Liver (tissue), 9 donors: ENCODE measurements around the gene PTMA. TPM values are rescaled to one million over a fixed set of nuclear protein-coding genes. Genes with fewer than 3 reads are reported as not detected.

Experiments
- DNase-seq: peaks from one replicate; pipeline ENCODE4 v3.0.0-alpha.2; 2017; ENCODE audit warnings: low spot score
- H3K27ac ChIP-seq, 2 donors: one replicate each; pipeline ENCODE4 v1.7.0; 2013; ENCODE audit warnings: inconsistent platforms in 2 of 2, low read length in 2 of 2, control low read depth in 1 of 2, low read depth in 1 of 2, mild to moderate bottlenecking in 1 of 2
- H3K27me3 ChIP-seq, 4 donors: one replicate each; pipeline versions ENCODE4 v1.6.1 to v1.7.0; 2013; ENCODE audit warnings: low read length in 3 of 4, inconsistent platforms in 1 of 4, mild to moderate bottlenecking in 1 of 4, moderate library complexity in 1 of 4; ENCODE audit not compliant: control insufficient read depth in 4 of 4, insufficient read depth in 4 of 4
- H3K36me3 ChIP-seq, 4 donors: one replicate each; pipeline versions ENCODE4 v1.6.1 to v1.7.0; 2013; ENCODE audit warnings: low read length in 3 of 4, mild to moderate bottlenecking in 3 of 4, low read depth in 1 of 4, moderate library complexity in 1 of 4; ENCODE audit not compliant: control insufficient read depth in 4 of 4, insufficient read depth in 3 of 4
- H3K4me1 ChIP-seq, 4 donors: one replicate each; pipeline versions ENCODE4 v1.6.1 to v1.7.0; 2013; ENCODE audit warnings: low read length in 3 of 4, mild to moderate bottlenecking in 3 of 4, moderate library complexity in 1 of 4; ENCODE audit not compliant: control insufficient read depth in 4 of 4, insufficient read depth in 4 of 4
- H3K4me3 ChIP-seq, 3 donors: one replicate each; pipeline versions ENCODE4 v1.6.1 to v1.7.0; 2013; ENCODE audit warnings: low read length in 3 of 3, control low read depth in 1 of 3, low read depth in 1 of 3, mild to moderate bottlenecking in 1 of 3
- H3K9ac ChIP-seq, 2 donors: one replicate each; pipeline ENCODE4 v1.7.0; 2013; ENCODE audit warnings: low read length in 2 of 2, mild to moderate bottlenecking in 2 of 2, moderate library complexity in 2 of 2, control low read depth in 1 of 2, low read depth in 1 of 2
- H3K9me3 ChIP-seq, 4 donors: one replicate each; pipeline versions ENCODE4 v1.6.1 to v1.7.0; 2013; ENCODE audit warnings: low read length in 3 of 4; ENCODE audit not compliant: control insufficient read depth in 4 of 4
- ATF3 ChIP-seq: IDR thresholded peaks from 2 replicates; pipeline ENCODE4 v1.6.1; 2016; ENCODE audit warnings: antibody characterized with exemption
- EGR1 ChIP-seq, 2 donors: IDR thresholded peaks; 2 replicates each; pipeline ENCODE4 v1.6.1; 2016 to 2018; ENCODE audit warnings: antibody characterized with exemption in 2 of 2, low read depth in 2 of 2
- FOXA1 ChIP-seq: IDR thresholded peaks from 2 replicates; pipeline ENCODE4 v1.6.1; 2016; ENCODE audit warnings: antibody characterized with exemption
- FOXA2 ChIP-seq: IDR thresholded peaks from 2 replicates; pipeline ENCODE4 v1.6.1; 2016; ENCODE audit warnings: antibody characterized with exemption
- GABPA ChIP-seq, 2 donors: IDR thresholded peaks in 1 of 2; conservative IDR thresholded peaks in 1 of 2; 2 replicates each; pipeline ENCODE4 v1.6.1; 2016; ENCODE audit warnings: antibody characterized with exemption in 2 of 2, mild to moderate bottlenecking in 1 of 2, moderate library complexity in 1 of 2
- HNF4A ChIP-seq, 2 donors: conservative IDR thresholded peaks; 2 replicates each; pipeline ENCODE4 v1.6.1; 2016; ENCODE audit warnings: antibody characterized with exemption in 2 of 2, mild to moderate bottlenecking in 2 of 2
- HNF4G ChIP-seq: IDR thresholded peaks from 2 replicates; pipeline ENCODE4 v1.6.1; 2016; ENCODE audit warnings: antibody characterized with exemption
- JUND ChIP-seq, 2 donors: IDR thresholded peaks; 2 replicates each; pipeline ENCODE4 v1.6.1; 2016; ENCODE audit warnings: antibody characterized with exemption in 2 of 2
- MAX ChIP-seq: IDR thresholded peaks from 2 replicates; pipeline ENCODE4 v1.6.1; 2016; ENCODE audit warnings: antibody characterized with exemption
- NR2F2 ChIP-seq: IDR thresholded peaks from 2 replicates; pipeline ENCODE4 v1.6.1; 2016; ENCODE audit warnings: antibody characterized with exemption
- RAD21 ChIP-seq, 2 donors: IDR thresholded peaks; 2 replicates each; pipeline ENCODE4 v1.6.1; 2016; ENCODE audit warnings: antibody characterized with exemption in 2 of 2, mild to moderate bottlenecking in 2 of 2
- REST ChIP-seq: IDR thresholded peaks from 2 replicates; pipeline ENCODE4 v1.6.1; 2016; ENCODE audit warnings: antibody characterized with exemption, mild to moderate bottlenecking
- RXRA ChIP-seq, 2 donors: IDR thresholded peaks; 2 replicates each; pipeline ENCODE4 v1.6.1; 2017 to 2018; ENCODE audit warnings: antibody characterized with exemption in 2 of 2, mild to moderate bottlenecking in 1 of 2
- SP1 ChIP-seq: IDR thresholded peaks from 2 replicates; pipeline ENCODE4 v1.6.1; 2018; ENCODE audit warnings: antibody characterized with exemption, mild to moderate bottlenecking
- TAF1 ChIP-seq: conservative IDR thresholded peaks from 2 replicates; pipeline ENCODE4 v1.6.1; 2016; ENCODE audit warnings: antibody characterized with exemption, mild to moderate bottlenecking
- YY1 ChIP-seq: IDR thresholded peaks from 2 replicates; pipeline ENCODE4 v1.6.1; 2016; ENCODE audit warnings: antibody characterized with exemption, mild to moderate bottlenecking
- ZBTB33 ChIP-seq: IDR thresholded peaks from 2 replicates; pipeline ENCODE4 v1.6.1; 2016; ENCODE audit warnings: antibody characterized with exemption
- WGBS: extraction: QIAGEN DNeasy Blood & Tissue Kit; methylation state at CpG from one replicate; pipeline ENCODE4 v1.1.7; 2013; 5-methylcytosine and 5-hydroxymethylcytosine counted together
- polyA plus RNA-seq, 2 donors: library from polyadenylated mRNA; stranded (reverse) in 1 of 2; unstranded in 1 of 2; fragments of 200-250 nt in 1 of 2; fragments of >200 nt in 1 of 2; fragmentation: Nextera tagmentation in 1 of 2; extraction: Ambion mirVana in 1 of 2; gene quantifications; one replicate each; pipeline versions ENCODE4 v1.2.1 to v1.2.3, GENCODE V29; 2013 to 2015
- total RNA-seq, 2 donors: library from RNA; depleted of rRNA; stranded (reverse); fragments of >200 nt; gene quantifications; one replicate each; pipeline ENCODE4 v1.2.3, GENCODE V29; 2014
- TF ChIP-seq, protein P1 (sequence below): fragments of 150-350 bp; IDR thresholded peaks from 2 replicates; pipeline ENCODE4 v1.5.1; 2017; ENCODE audit warnings: improper control_type of control experiment, low read depth, low read length; ENCODE audit not compliant: missing input control
- donor health status: healthy.
- donor health status: healthy.
- donor health status: healthy.
- donor health status: healthy.
- donor health status: healthy.

PTMA gene
- total and polyA plus RNA-seq, 4 donors: 201 to 523 (median 366) TPM

DNA sequence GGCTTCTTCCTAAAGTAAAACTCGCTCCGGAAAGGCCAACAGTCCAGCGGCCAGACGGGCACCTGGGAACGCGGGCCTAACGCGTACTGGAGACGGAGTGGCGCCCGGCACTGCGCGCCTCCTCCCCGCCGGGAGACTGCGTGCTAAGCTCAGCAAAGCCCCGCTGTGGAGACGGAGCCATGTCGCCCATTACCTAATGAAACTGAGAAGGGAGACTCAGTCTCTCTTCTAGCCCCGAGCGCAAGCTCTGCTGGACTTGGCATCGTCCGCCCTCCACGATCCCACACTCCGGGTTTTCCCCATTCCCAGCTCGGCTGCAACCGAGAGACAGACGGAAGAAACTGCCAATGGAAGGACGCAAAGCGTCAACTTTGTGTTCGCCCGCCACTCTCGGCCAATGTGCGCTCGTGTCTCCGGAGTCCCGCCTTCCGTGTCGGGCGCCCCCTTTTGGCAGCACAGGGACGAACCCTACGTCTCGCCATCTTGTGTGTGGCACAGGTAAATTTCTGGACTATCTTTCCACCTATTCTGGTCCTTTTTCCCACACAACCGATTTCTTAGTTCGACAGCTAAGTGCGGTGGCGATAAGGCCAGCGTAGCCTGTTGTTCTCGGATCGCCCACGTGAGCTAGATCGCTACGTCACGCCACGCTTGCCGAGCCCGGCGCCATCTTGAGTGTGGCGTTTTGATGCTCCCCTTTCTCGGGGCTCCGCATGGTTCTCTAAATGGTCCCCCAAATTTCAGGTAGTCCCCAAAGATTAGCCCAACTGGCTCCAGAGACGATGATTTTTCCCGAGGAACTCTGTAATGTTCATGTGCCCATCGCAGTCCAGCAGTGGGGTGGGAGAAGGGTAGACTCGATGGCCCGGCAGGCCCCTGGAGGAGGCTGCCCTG, 1.3 kb upstream of the PTMA start:
- 1% methylated on average over 66 of the region's 66 CpGs for WGBS
- Histone ChIP-seq H3K9me3 (no peaks in the 10 kb centered on the region), H3K27ac (peak overlapping the region; percentile 99), H3K27me3 (no peaks in the 10 kb centered on the region), H3K9ac (peak overlapping the region; percentile 71 to 88), H3K4me1 (peaks cover 10 to 36% (median 16%) of the 10 kb centered on the region in 4 donors), H3K36me3 (peaks cover 0 to 3% (median 0%) of the 10 kb centered on the region in 4 donors), H3K4me3 (peak overlapping the region; percentile 67 to 79 (median 77))
- TF ChIP-seq HNF4A (conservative IDR thresholded peaks at IDR 0.05): peak; percentile 14 to 50
- TF ChIP-seq, protein P1, sequence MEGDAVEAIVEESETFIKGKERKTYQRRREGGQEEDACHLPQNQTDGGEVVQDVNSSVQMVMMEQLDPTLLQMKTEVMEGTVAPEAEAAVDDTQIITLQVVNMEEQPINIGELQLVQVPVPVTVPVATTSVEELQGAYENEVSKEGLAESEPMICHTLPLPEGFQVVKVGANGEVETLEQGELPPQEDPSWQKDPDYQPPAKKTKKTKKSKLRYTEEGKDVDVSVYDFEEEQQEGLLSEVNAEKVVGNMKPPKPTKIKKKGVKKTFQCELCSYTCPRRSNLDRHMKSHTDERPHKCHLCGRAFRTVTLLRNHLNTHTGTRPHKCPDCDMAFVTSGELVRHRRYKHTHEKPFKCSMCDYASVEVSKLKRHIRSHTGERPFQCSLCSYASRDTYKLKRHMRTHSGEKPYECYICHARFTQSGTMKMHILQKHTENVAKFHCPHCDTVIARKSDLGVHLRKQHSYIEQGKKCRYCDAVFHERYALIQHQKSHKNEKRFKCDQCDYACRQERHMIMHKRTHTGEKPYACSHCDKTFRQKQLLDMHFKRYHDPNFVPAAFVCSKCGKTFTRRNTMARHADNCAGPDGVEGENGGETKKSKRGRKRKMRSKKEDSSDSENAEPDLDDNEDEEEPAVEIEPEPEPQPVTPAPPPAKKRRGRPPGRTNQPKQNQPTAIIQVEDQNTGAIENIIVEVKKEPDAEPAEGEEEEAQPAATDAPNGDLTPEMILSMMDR: peak; percentile 81
- peak; percentile 34 to 58 for TF ChIP-seq RXRA (IDR thresholded peaks at IDR 0.05)
- TF ChIP-seq SP1: peak; percentile 92
- no peak for TF ChIP-seq JUND (IDR thresholded peaks at IDR 0.05)
- no peak for TF ChIP-seq FOXA2
- TF ChIP-seq NR2F2: peak; percentile 8
- no peak for TF ChIP-seq HNF4G
- TF ChIP-seq RAD21 (IDR thresholded peaks at IDR 0.05): no peak
- peak; percentile 61 for TF ChIP-seq MAX
- peak in 1 of 2 donors; percentile 54 for TF ChIP-seq GABPA (IDR thresholded peaks at IDR 0.05 in 1 of 2, conservative IDR thresholded peaks at IDR 0.05 in 1 of 2)
- TF ChIP-seq ATF3: peak; percentile 26
- TF ChIP-seq FOXA1: no peak
- peak; percentile 53 for TF ChIP-seq TAF1
- peak; percentile 100 for TF ChIP-seq YY1
- peak in 1 of 2 donors; percentile 34 for TF ChIP-seq EGR1 (IDR thresholded peaks at IDR 0.05; ENCODE audit: low read depth in 2 of 2)
- TF ChIP-seq REST: peak; percentile 71
- no peak for TF ChIP-seq ZBTB33
- peak; percentile 98 for DNase-seq
